ENCODE data around the gene TMF1.
A peak's percentile ranks its signal among the peaks of the same experiment; 100 is the strongest.

Gene TMF1, protein sequence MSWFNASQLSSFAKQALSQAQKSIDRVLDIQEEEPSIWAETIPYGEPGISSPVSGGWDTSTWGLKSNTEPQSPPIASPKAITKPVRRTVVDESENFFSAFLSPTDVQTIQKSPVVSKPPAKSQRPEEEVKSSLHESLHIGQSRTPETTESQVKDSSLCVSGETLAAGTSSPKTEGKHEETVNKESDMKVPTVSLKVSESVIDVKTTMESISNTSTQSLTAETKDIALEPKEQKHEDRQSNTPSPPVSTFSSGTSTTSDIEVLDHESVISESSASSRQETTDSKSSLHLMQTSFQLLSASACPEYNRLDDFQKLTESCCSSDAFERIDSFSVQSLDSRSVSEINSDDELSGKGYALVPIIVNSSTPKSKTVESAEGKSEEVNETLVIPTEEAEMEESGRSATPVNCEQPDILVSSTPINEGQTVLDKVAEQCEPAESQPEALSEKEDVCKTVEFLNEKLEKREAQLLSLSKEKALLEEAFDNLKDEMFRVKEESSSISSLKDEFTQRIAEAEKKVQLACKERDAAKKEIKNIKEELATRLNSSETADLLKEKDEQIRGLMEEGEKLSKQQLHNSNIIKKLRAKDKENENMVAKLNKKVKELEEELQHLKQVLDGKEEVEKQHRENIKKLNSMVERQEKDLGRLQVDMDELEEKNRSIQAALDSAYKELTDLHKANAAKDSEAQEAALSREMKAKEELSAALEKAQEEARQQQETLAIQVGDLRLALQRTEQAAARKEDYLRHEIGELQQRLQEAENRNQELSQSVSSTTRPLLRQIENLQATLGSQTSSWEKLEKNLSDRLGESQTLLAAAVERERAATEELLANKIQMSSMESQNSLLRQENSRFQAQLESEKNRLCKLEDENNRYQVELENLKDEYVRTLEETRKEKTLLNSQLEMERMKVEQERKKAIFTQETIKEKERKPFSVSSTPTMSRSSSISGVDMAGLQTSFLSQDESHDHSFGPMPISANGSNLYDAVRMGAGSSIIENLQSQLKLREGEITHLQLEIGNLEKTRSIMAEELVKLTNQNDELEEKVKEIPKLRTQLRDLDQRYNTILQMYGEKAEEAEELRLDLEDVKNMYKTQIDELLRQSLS

DNA sequence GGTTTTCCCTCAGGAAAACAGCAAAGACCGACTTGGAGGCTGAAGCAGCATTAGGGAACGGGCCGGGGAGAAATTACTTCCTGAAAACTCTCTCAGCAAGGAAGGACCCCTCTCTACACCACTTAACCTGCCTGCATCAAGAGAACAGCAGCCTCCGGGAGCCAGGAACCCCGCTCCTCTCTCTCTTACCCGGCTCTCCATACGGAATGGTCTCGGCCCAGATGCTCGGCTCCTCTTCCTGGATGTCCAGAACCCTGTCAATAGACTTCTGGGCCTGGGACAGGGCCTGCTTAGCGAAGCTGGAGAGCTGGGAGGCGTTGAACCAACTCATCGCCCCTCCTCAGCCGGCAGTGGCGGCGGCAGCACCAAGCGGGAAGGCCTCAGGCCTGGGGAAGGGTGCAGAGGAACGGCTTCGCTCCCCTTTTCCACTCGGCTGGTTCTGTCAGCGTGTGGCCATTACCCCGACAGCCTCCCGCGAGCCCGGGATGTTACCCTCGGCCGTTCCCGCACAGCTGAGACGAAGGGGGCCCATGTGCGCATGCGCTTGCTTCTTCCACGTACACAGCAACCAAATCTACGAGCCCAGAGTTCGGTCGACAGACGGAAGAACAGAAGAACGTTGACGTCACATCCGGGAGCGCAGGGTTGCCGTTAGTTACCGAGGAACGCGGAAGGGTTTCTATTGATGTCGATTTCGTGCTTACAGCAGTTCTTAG, at the start of gene TMF1:
Gene TMF1, minus strand, starts transcription at position 578 of the 716 bp plus-strand sequence. Its CDS starts 247 bp downstream, at position 331.
- peak; percentile 97 for DNase-seq

GRCh38 chr3:69099576-69099975, 47.4 kb upstream of the TMF1 start:
- DNase-seq: no peak

GRCh38 chr3:69097407-69098086, 45.4 kb upstream of the TMF1 start:
- DNase-seq: no peak

GRCh38 chr3:69096299-69096698, 44.2 kb upstream of the TMF1 start:
- DNase-seq: no peak

DNA sequence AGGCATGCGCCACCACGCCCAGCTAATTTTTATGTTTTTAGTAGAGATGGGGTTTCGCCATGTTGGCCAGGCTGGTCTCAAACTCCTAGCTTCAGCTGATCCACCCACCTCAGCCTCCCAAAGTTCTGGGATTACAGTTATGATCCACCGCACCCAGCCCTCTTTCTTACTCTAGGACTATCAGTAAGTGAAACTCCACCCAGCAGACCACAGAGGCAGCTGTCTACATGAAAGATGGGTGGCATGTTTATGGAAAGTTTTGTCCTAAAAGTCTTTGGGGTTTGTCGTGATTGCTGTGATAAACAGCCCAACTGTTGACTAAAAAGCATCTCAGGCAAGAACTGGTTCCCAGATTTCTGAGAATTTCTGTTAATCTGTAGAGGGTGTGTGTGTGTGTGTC, 43.5 kb upstream of the TMF1 start:
- DNase-seq: no peak

DNA sequence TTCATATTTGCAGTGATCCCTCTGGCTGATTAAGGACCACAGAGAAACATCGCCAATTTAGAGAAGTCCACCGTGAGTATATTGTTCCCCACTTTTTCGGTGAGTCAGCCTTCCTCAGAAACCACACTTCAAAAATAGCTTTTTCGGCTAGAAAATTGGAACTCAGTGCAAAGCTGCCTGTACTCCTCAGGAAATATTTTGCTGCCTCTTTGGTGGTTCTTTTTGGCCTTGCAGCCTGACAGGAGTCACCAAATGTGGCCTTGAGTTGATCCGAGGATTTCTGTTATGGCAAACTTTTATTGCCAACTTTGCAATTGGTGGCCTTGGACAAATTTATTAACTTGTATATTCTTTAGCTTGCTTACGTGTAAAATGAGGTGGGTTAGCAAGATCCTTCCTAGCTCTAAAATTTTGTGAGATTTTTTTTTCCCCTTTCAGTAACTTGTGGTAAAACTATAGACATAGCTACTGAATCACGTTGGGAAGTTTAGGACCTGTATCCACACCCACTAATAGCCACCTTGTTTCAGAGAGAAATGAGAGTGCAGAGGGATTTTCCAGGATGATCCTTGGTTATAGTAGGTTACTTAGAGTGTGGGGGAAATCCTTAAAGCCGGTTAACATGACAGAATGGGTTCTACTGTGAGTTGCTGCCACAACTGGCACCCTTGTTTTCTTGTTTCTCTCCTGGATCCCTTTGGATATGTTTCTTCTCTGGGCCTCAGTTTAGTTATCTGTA, 42.5 kb upstream of the TMF1 start:
- DNase-seq: no peak

DNA sequence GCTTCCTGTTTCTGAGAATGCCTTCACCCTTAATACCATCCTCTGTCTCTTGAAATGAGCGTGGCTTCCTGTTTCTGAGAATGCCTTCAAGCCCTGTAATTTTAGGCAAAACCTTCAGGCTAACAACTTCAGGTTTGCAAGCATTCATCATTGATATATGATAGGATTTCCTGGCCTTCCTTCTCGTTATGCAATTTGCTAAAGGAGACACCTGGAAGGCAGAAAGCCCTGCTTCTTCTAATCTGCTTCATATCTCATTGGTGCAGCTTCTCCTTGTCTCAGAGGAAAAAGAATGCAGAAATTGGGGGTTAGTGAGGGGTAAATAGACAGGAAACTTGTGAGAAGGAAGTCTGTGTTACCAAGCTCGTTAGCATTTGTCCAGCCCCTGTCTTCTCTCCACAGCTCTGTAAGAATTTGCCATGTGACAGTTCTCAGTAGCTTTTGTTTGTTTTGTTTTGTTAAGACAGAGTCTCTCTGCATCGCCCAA, 39.9 kb upstream of the TMF1 start:
- no peak for DNase-seq

- no peak for DNase-seq
These were observed 39.4 kb upstream of the TMF1 start for GRCh38 chr3:69091389-69092029.

DNA sequence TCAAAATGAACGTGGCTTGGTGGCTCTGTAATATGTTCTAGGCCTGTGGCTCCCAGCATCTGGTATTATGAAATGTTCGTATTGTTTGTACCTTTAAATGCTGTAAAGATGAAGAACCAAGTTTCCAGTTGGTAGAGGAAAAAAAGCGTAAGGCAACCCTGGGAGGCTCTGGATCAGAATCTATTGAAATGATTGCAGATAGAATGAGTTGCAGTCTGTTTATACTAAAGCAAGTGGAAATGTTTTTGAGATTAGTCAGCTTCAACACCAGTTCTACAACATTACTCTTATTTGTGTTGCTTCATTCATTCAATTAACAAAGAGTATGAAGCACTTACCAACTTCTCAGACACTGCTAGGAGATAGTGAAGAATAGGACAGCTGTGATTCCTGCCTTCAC, 37.9 kb upstream of the TMF1 start:
- DNase-seq: no peak

DNA sequence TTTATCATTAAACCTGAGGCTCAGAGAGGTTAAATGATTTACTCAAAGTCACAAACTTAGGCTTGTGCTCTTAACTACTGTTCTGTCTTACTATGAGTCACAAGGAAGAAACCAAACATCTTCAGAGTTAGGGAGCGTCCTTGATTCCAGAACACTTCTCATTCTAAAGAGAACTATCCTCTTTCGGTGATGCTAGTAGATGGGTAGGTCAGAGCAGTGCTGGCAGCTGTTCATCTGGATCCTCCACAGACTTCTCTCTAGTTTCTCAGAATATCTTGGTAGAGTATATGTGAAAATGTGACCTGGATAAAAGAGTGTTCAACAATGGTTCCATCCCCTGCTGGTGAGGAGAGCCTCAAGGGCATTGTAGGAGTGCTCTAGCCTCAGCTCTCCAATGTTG, 35.9 kb upstream of the TMF1 start:
- DNase-seq: no peak

DNA sequence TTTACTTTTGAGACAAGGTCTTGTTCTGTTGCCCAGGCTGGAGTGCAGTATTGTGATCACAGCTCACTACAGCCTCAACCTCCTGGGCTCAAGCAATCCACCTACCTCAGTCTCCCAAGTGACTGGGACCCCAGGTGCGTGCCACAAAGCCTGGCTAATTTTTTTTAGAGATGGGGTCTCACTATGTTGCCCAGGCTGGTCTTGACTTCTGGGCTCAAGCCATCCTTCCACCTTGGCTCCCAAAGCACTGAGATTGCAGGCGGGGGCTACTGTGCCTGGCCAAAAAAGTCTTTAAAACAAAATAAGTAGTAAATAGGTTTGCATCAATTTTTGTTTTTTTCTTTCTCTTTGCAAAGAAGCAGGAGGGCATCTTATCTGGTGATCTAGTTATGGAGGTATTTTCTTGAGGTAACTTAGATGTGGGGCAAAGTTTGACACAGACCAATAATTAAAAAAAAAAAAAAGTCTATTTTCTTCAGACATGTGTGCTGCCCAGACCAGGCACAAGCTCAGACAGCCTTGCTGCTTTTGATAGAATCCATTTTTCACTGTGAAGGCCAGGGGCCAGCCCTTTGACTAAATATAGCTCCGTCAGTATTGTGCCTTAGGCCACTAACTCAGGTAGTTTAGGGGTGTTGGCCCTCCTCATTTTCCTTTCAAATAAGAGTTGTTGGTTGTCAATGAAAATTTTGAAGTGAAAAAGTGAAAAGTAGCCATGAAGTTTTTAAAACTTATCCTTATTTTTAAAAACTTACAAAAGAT, 35.1 kb upstream of the TMF1 start:
- DNase-seq: no peak

DNA sequence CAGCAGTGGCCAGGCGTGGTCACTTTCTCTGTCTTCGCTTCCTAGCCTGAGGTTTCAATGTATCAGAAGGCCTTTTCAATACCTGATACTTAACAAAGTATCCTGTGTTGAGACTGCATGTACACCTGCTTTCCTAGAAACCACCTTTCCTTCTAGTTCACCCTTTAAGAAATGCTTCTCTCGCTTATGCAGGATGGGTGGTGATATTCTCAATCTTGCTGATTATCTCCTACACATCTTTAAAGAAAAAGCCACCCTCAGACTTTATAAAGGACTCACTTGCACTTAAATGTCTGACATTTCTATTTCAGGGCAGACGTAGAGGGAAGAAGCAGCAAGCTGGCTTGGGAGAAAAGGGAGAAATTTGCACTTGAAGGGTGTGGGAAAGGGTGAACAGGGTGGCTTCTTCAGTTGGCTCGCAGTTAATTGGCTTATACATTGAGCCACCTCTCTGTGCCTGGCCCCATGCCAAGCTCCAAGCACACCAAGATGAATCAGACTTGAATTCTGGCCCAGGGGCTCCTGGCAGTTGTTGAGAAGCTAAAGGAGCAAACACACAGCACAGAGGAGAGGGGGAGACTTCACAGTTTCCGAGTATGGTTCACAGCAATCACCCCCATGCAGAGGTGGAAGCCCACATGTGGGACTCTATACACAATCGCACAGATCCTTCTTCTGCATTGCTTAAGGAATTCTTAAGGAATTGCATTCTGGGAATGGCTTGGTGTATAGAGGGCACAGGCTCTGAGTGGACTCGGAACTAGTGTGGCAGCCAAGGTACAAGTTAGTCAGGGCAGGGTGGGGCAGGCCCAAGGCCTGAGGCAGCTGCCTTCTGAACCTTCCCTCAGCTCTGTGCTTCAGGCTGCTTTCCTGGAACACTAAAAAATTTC, 33.9 kb upstream of the TMF1 start:
- DNase-seq: peak; percentile 74 to 79

DNA sequence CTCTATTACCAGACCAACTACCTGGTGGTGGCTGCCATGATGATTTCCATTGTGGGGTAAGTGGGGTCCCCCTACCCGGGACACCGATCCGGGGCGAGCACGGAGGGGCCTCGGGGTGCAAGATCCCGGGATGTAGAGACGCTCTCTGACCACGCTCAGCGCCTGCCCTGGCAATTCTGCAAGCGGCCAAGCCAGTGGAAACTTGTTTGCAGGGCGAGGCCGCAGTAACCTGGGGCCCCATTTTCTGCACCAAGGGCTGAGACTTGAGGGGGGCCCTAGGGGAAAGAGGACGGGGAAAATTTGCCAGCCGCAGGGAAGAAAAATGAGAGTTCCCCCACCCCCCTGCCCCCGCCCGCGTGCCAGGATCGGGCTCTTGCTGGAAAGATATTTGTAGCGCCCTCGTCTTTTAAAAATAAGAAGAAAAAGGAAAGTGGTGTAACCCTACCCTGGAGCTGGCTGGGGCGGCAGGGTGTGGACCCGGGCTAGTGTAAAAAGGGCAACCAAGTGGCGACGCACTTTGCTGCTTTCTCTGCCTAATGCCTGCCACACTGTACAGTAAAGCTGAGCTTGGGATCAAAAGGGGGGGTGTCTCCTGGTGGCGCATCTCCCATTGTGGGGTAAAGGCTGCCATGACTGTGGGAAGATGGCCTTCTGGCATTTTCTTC, 33.2 kb upstream of the TMF1 start:
- no peak for DNase-seq

DNA sequence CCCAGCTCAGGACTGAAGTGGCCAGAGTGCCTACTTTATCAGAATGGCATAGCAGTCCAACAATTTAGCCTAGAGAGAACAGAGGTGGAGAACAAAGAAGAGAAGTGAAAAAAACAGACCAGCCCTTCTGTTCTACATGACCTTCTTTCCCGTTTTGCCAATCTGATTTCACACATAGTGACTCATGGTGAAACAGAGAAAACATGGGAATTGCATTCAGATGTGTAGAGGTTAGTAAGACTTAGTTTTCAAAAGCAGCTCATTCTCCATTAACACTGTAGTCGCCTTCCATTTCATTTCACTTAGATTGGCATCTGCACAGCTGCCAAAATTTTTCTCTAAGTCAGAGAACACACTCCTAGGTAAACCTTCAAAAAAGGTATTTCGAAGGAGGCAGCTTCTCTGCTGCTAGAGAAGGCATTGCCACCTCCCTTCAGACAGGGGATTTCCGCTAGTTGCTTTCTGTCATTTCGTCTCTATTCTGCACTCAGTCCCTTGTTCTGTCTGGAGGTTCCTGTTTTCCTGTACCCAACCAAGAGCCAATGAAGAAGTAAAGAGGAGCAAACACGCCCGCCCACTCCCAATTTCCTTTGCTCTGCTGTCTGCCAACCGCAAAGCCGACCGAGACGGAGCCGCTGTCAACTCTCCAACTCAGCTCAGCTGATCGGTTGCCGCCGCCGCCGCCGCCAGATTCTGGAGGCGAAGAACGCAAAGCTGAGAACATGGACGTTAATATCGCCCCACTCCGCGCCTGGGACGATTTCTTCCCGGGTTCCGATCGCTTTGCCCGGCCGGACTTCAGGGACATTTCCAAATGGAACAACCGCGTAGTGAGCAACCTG, 32.4 kb upstream of the TMF1 start, which contains the start of gene ARL6IP5:
Gene ARL6IP5, plus strand, starts transcription at position 612 of the 842 bp plus-strand sequence. Its CDS starts 111 bp downstream, at position 723.
- peak; percentile 87 to 89 for DNase-seq

GRCh38 chr3:69082805-69083204, 30.7 kb upstream of the TMF1 start:
- DNase-seq: peak; percentile 58 to 60

DNA sequence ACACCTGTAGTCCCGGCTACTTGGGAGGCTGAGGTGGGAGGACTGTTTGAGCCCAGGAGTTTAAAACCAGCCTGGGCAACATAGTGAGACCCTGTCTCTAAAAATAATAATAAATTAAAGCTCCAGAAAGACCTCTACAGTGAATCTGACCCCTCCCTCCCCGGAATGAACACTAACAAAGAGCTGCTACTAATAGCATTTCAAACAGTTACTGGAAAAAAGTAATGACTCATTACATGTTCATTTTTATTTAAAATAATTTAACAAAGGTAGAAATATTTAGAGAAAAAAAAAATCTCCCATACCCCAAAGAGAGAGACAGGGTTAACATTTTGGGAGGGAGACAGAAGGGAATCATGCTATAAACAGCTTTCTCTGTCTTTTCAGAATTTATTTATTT, 30.2 kb upstream of the TMF1 start:
- DNase-seq: no peak

GRCh38 chr3:69081583-69082262, 29.6 kb upstream of the TMF1 start:
- DNase-seq: no peak
